ENCODE measurements around the gene DCAKD.

Gene DCAKD

DNA sequence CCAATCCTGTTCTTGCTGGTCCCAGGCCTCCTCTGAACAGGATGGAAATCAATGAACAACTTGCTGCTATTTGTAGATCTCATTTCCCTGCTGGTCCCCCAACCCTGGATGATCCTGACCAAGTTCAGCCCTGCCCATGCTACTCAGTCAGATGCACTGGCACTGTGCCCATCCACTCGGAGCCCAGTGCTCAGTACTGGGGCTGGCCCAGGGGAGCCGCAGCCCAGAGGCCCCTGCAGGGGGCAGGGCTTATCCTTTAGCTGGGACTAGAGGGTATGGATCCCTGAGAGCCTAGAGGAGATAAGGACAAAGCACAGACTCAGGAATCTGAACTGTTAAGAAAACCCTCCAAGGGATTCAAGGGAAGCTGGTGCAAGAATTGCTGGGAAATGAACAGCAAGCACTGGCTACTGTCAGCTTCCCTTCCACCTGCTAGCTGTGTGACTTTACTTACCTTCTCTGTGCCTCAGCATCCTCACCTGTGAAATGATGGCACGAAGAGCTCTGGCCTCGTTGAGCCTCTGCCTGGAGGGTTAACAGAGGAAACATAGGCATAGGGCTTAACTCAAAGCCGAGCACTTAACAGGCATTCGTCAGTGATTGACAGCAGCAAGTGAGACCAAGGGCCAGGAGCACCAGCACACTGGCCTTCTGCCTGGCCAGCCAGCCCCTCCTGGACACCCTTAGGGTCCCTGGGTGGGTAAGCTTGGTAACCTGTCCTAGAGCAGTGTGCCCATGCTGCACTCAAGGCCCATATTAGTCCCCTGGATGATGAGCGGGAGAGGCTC lies 53.5 kb downstream of the DCAKD start:
- DNase-seq, result no peak

DNA sequence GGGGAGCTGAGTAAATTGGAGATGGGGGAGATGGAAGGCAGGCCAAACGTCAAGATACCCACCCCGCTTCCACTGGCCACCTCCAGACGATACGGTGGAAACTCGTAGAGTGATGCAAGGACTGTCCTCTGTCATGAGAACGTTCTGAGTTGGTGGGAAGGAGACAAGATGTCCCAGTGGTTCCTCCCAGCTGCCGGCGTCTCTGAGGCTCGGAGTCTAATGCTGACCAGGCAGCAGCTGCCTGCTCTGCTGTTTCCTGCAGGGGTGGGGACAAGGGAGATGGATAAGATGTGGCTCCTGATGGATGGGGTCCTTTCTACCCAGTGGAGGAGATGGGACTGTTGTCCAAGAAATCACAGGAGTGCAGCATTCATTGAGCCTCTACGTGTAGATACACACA lies 55.1 kb downstream of the DCAKD start:
- no peak for DNase-seq

DNA sequence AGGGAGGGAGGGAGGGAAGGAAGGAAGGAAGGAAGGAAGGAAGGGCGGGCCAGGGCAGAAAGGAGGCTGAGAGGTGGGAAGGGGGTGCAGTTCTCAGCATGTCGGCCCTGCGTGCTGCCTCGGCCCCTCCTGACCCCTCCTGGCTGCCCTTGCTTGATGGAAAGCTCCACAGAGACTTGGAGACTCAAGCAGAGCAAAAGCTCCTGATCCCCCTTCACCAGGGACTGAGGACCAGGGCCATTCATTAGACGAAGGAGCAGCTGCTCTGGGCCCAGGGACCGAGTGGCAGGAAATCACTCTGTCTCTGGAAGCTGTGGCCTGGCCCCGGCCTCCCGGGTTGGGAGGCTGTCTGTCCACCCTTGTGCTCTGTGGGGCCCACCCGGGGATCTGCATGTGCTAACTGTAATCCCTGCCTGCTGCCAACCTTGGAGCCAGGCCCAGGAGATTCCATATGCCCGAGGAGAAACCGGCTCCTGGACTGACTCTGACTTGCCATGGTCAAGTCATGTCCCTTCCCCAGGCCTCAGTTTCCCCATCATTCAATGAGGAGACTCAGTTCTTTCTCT lies 55.9 kb downstream of the DCAKD start:
- no peak for DNase-seq

DNA sequence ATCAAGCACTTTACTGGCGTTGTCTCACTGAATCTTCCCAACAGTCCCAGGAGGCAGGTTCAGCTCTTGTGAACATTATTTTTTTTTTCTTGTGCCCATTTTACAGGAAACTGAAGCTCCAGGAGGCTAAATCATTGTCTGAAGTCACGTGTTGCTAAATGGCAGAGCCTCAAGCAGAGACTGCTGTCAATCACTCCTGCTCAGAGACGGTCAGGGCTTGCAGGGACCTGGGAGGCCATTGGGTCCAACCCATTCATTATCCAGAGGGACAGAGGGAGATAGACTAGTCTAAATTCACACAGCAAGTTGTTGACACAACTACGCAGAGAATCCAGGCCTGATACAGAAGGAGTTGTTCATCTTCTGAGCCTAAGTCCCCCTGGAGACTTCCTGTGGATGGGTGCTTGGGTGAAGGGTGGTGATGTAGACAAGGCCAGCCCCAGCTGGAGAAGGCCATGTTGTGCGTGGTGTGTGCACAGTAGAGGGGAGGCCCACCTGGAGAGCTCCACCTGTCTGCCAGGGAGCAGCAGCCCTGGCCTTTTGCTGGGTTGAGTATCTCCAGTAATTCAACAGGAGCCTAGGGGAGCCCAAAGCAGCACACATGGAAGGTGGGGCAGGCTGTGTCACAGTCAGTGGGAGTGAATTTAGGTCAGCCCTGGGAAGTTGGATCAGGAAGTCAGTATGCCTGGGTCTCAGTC lies 59.0 kb downstream of the DCAKD start:
- DNase-seq, result no peak

DNA sequence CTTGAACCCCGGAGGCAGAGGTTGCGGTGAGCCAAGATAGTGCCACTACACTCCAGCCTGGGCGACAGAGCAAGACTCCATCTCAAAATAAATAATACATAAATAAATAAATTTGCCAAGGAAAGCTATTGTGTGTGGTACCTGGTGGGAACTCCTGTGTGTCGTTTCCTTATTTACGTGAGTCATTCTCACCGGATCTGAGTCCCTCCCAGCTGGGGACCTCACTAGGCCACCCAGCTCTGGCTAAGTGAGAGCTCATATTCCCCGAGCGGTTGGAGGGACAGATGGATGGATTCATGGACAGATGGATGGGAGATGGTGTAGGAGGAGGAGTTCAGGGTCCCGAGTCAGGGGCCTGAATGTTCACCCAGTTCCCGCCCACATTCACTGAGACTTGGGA lies 60.4 kb downstream of the DCAKD start:
- DNase-seq, result no peak

DNA sequence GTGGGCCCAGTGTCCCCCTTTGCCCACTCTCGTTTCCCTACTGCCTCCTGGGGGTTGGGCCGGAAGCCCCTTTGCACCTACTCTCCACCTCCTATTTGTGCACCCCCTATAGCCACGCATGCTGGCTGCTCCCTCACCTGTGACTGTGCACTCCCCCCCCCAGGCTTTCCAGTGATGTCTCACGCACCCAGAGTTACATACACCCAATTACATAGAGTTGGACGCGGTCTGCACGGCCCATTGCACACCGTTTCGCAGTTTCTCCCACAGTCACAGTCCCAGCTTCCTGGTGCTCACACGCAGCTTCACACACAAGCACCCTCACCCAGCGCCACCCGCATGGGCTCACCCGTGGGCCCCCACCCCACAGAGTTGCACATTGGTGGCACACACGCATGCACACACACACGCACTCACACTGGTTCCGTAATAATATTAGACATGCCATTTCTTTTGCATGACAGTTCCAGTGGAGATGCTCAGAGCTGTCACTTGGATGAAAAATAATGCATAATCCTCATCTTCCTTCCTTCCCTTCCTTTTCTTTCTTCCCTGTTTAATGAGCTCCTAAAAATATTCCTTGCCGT lies 61.8 kb downstream of the DCAKD start:
- no peak for DNase-seq

DNA sequence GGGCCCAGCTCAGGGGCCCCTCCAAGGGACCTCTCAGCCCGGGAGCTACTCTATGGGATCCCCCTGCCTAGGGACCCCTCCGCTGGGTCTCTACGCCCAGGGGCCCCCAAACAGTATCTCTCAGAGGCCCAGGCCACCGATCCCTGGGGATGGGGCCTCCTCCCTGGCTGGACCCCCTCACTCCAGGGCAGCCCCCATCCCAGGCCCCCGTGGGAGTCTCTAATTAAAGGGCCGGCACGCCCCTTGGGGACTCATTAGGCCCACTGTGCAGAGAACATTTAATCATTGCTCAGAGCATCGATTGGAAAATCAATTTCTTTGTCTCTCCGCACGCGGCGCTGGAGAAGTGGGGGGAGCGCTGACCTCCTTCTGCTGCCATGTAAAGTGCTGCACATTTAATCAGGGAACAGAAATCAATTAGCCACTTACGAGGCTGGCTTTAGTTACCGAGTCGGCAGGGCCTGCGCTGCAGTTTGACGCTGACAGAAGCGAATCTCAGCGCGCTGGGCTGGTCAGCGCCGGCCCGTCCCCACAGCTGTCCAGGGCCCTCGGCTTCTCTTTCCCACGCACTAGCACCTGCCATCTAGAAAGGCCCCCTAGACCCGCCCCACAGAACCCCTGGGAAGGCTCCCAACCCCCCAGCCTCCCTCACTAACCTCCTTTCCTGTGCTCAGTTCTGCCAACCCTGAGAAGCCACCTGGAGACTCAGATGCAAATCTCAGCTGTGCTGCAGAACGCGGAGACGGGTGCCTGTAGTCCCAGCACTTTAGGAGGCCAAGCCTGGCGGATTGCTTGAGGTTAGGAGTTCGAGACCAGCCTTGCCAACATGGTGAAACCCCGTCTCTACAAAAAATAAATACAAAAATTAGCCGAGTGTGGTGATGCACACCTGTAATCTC lies 63.1 kb downstream of the DCAKD start:
- no peak for DNase-seq

DNA sequence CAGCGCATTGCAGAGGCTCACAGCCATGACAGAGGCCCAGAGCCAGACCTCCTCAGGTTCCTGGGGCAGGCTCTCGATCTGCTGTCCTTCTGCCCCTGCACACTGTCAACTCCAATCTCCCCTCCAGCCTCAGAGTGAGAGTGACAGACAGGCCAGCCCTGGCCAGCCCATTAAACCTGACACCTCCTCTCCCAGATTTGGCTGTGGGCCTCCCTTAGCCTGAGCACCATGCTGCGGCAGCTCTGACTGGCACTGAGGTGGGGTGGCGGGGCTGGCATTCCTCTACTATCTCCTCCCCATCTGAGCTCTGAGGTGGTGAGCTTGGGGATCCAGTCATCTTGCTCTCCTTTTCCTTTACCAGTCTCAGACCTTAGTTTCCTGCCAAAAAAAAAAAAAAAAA lies 67.9 kb downstream of the DCAKD start:
- no peak for DNase-seq

DNA sequence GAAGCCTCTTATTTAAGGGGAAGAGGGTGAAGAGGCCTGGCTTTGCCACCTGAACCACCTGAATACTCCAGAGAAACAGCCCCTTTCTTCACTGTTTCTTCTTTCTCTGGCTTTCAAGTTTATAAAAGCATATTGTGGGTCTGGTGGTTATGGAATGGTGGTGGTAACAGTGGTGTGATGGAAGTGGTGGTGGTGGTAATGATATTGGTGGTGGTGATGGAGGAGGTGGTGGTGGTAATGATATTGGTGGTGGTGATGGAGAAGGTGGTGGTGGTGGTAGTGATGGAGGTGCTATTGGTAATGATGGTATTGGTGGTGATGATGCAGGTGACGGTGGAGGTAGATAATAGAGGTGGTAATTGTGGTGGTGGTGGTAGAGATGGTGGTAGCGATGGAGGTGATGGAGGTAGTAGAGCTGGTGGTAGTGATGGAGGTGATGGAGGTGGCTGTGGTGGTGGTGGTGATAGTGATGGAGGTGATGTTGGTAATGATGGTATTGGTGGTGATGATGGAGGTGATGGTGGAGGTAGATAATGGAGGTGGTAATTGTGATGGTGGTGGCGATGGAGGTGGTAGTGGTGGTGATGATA lies 69.2 kb downstream of the DCAKD start:
- DNase-seq, result no peak

DNA sequence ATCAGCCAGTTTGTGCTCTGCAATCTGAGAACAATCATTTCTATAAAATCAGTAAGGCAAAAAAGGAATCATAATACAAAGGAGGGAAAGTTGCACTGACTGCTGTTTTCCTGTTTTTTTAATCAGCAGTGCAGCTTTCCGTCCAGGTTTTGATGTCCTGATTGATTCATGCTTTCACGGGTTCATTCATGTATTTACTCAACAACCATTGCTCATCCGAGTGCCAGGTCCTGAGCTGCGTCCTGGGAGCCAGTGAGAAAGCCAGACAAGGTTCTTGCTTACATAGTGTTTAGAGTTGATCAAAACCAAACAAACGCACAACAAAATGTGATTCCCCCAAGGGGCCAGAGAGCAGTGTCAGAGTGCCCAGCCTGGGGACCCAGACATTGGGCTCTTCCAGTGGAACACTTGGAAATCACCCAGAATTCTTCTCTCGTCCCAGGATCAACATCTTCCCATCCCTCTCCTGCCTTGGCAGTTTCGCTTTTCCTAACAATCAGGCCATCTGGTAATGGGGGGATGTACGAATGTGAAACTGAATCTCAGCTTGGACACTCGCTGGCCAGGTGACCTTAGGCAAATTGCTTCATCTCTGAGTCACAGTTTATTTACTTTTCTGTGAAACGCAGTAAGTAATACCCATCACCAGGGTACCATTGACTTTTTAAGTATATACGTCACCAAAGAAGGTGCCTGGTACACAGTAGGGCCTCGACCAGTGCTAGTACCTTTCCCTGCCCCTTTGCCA lies 70.0 kb downstream of the DCAKD start:
- no peak for DNase-seq

DNA sequence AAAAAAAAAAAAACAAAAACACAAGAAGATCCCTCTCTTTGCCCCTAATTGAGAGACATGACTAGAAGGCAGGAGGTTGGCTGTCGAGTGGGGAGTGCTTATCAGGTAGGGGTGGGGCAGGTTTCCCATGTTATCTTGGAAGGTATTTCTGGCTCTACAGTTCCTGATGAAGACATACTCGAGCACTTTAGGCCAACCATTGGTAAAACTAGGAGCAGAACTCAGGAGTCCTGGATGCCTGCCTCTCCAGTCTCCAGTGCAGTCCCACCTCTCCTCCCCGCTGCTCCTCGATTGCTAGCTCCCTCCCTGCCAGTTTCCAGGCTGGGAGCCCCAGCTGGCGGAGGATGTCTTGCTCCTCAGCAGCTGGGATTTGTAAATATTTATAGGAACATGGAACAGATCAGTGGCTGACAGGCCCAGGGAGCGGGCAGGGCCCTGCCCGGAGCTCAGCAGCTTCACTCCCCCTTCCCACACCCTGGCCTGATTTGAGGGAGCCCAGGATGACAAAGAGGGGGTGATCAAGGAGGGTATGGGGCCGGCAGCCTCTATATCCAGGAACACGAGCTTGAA lies 71.9 kb downstream of the DCAKD start:
- DNase-seq, result no peak

DNA sequence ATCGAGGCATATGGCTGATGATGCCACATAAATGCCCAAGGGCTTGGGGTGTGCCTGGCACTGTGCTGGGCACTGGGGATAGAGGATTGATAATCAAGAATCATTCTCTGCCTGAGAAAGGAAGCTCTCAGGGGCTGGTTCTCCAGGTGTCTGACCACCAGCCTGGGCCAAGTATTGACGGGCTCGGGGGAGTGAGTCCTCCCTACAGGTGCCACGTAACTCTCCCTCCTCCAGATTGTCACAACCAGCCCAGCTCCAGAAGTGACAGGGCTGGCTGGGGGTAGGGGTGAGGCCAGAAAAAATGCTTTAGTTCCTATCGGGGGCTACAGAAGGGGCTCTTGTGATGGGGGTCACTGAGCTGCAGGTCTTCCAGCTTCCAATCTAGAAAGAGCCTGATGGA lies 72.6 kb downstream of the DCAKD start:
- DNase-seq, result no peak

DNA sequence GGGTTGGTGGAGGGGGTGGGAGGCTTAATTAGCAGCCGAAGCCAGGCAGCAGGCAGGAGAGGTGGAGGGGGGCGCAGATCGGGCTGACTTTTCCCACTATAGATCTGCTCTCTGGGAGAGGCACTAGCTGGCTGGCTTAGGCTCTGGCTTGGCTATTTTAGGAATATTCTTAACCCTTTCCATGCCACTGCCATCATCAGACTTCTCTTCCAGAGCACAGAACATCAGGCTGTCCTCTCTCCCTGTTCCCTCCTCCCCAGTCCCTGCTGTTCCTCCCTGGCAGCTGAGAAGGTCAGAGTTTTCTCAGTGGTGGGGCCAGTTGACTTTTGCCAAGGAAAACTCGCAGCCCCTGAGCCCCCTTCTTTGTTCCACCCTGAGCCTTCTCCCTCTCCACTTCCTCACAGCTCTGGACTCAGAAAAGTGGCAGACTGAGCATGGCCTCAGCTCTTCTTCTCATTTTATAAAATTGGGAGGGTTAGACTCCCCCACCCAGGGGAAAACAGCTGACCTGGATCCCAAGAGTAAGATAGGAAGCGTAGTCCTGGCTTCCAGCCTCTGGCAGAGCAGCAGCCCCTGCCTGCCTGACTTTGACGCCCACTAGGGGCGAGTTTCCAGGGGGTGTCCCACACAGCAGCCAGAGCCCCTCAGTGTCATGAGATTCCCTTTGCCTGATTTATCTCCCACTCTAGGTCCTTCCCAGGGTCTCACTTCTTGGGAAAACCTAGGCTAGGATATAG lies 73.5 kb downstream of the DCAKD start:
- no peak for DNase-seq

DNA sequence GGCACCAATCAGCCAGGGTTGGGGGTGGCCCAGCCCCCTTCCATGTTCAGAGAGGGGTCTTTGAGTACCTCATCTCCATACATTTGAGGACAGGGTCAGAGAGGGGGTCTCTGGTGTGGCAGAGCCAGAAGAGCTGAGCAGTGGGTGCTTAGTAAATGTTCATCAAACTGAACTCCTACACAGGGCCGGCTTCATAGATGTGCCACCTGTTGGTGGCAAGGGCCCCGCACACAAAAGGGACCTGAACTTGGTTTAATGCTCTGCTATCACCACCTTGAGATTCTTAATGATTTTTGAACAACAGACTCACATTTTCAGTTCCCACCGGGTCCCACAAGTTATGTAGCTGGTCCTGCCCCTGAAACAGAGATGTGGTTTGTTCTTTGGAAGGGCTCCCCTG lies 74.4 kb downstream of the DCAKD start:
- no peak for DNase-seq

DNA sequence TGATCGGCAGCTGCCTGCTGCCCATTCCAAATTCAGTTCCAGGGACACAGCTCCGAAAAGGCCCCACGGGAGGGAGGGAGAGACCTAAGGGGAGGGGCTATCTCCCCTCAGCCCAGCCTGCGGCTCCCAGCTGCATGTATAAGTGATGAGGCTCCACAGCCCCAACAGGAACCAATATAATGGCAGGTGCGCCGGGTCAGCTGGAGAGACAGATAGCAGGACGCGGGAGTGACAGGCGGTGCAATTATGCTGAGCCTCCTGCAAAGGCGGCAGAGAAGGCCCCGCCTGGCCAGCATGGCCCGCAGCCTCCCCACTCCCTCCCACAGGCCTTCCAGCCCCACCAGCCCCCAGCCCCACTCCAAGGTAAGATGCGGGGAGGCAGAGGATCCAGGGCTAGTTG lies 75.2 kb downstream of the DCAKD start:
- no peak for DNase-seq

All from activated CD4-positive, CD25-positive, alpha-beta regulatory T cell treated with anti-CD3 and anti-CD28 coated beads, Interleukin-2, amount 50 U/mL, for 72 hours (primary cell).